ENCODE data around the gene CREBRF. TPM values are rescaled to one million over a fixed set of nuclear protein-coding genes. Genes with fewer than 3 reads are reported as not detected.
"Not testable (repeated sequence)": the region's sequence is repeated elsewhere in the genome, so short reads cannot be mapped to it uniquely, and the experiment has no call there.

CREBRF gene
- total and polyA plus RNA-seq, 4 experiments from 2014 or later, result 54.8 to 102 (median 97.3) TPM

DNA sequence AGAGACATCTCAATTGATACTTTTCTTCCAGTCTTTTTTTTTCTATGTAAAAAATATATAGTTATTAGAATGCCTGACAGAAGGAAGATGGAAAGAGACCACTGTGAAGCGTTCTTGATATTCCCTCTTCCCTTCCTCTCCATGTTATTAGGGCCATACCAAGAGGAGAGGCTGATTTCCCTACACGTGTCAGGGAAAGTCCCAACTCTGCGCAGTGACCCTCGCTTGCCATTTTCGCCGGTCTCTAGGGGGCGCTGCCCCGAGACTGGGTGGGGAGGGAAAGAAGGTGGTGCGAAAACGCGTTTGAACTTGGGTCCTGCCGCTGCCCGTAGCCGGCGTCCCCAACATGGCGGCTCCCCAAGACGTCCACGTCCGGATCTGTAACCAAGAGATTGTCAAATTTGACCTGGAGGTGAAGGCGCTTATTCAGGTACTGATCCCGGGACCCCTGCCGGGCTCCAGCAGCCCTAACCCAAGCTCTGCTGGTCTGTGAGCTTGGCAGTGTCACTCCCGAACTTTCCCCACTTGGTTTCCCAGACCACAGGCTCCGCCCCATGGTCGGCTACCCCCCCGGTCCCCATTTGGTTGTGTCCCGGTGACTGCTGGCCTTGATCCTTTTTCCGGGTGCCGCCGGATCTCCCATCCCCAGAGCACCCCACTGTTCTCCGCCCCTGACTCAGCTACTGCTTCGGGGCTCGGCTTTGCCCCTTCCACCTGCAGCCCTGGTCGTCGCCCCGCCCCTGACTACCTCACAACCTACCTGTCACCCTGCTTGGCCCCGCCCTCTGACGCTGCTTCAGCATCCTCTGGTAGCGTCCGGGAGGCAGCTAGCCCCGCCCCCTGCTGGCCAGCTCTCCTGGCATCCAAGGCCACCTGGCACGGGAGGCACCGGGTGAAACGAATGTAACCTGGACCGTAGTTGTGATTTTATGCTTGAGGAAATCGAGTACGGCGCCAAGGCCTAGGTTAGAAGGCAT, 88.3 kb downstream of the CREBRF start, which contains the start of gene BNIP1:
BNIP1 (plus strand) TSS at position 332 of the 977 bp plus-strand sequence; CDS start at position 347, 15 bp downstream.
- Histone ChIP-seq H3K9me3 (ENCODE audit: control insufficient read depth in 1 of 2, low read length in 2 of 2) (no peaks in the 10 kb centered on the region), H3K36me3 (ENCODE audit: insufficient read depth, low read length) (peaks cover 7% of the 10 kb centered on the region), H3K4me3 (ENCODE audit: low read length in 2 of 2) (peak within 1 kb of the TSS; percentile 80 to 100), H3K27ac (ENCODE audit: low read depth, low read length) (peak within 1 kb of the TSS; percentile 94), H3K27me3 (ENCODE audit: insufficient read depth, low read length) (no peaks in the 10 kb centered on the region), H3K4me1 (ENCODE audit: insufficient read depth, low read length) (peaks cover 9% of the 10 kb centered on the region)
- POLR2A ChIA-PET (ENCODE audit: partially characterized antibody), result interaction anchor here (0.6 to 2.4 kb wide), 13 partner anchors 9 to 1756 kb away, joined by 3 to 28 read pairs (median 4); partner anchors contain the start of genes ATP6V0E1, DUSP1 and RPL26L1
- H3K36me3 Mint-ChIP-seq, result peaks cover 15 to 34% of the 10 kb centered on the region in 2 donors
- H3K4me3 Mint-ChIP-seq, result peak within 1 kb of the TSS; percentile 97 to 99 (median 98)
- DNase-seq, result peak; percentile 95 to 98 (median 95)
- no peaks in the 10 kb centered on the region for H3K27me3 Mint-ChIP-seq
- CTCF ChIA-PET (ENCODE audit: partially characterized antibody), result interaction anchor here (0.8 to 3.3 kb wide), 17 partner anchors 9 to 428 kb away, joined by 3 to 29 read pairs (median 4); partner anchors contain the start of genes ATP6V0E1 and RPL26L1
- peaks cover 8 to 19% (median 11%) of the 10 kb centered on the region in 4 donors for H3K4me1 Mint-ChIP-seq
- H3K9me3 Mint-ChIP-seq, result peaks cover 0 to 4% (median 0%) of the 10 kb centered on the region in 8 donors
- peak within 1 kb of the TSS; percentile 99 to 100 (median 99) for H3K27ac Mint-ChIP-seq
- intact Hi-C loops (cut with micrococcal nuclease), result loop anchor here (1.0 to 10.0 kb wide), 6 partner anchors 87 to 432 kb away; partner anchors contain the start of genes DUSP1 and RPL26L1

GRCh38 chr5:173148354-173148753, 92.2 kb downstream of the CREBRF start:
- intact Hi-C loops (cut with micrococcal nuclease), result loop anchor here (10.0 kb wide), 1 partner anchor 374 kb away; the partner anchor contains the start of gene DUSP1
- Histone ChIP-seq H3K27me3 (ENCODE audit: insufficient read depth, low read length) (no peaks in the 10 kb centered on the region), H3K4me3 (ENCODE audit: low read length in 2 of 2) (no peak overlapping the region), H3K9me3 (ENCODE audit: control insufficient read depth in 1 of 2, low read length in 2 of 2) (no peaks in the 10 kb centered on the region), H3K36me3 (ENCODE audit: insufficient read depth, low read length) (peaks cover 12% of the 10 kb centered on the region), H3K4me1 (ENCODE audit: insufficient read depth, low read length) (peaks cover 9% of the 10 kb centered on the region), H3K27ac (ENCODE audit: low read depth, low read length) (no peak overlapping the region)
- H3K27me3 Mint-ChIP-seq, result no peaks in the 10 kb centered on the region
- ChIA-PET POLR2A (ENCODE audit: partially characterized antibody) (no interaction called here), CTCF (ENCODE audit: partially characterized antibody) (interaction anchor here (0.6 to 2.8 kb wide), 2 partner anchors 165 to 443 kb away, joined by 4 to 18 read pairs; partner anchors contain the start of gene ATP6V0E1)
- peaks cover 32 to 53% of the 10 kb centered on the region in 2 donors for H3K36me3 Mint-ChIP-seq
- peaks cover 8 to 19% (median 10%) of the 10 kb centered on the region in 4 donors for H3K4me1 Mint-ChIP-seq
- no peak for DNase-seq
- no peak overlapping the region for H3K4me3 Mint-ChIP-seq
- H3K27ac Mint-ChIP-seq, result no peak overlapping the region
- peaks cover 0 to 4% (median 0%) of the 10 kb centered on the region in 8 donors for H3K9me3 Mint-ChIP-seq

- Mint-ChIP-seq H3K9me3 (no peaks in the 10 kb centered on the region), H3K4me1 (peaks cover 0 to 2% (median 0%) of the 10 kb centered on the region in 4 donors), H3K36me3 (peaks cover 47 to 58% of the 10 kb centered on the region in 2 donors), H3K27me3 (no peaks in the 10 kb centered on the region), H3K4me3 (no peak overlapping the region), H3K27ac (no peak overlapping the region)
- Histone ChIP-seq H3K4me1 (ENCODE audit: insufficient read depth, low read length) (no peaks in the 10 kb centered on the region), H3K36me3 (ENCODE audit: insufficient read depth, low read length) (peaks cover 28% of the 10 kb centered on the region), H3K27me3 (ENCODE audit: insufficient read depth, low read length) (no peaks in the 10 kb centered on the region), H3K27ac (ENCODE audit: low read depth, low read length) (no peak overlapping the region), H3K9me3 (ENCODE audit: control insufficient read depth in 1 of 2, low read length in 2 of 2) (no peaks in the 10 kb centered on the region), H3K4me3 (ENCODE audit: low read length in 2 of 2) (no peak overlapping the region)
- intact Hi-C loops (cut with micrococcal nuclease), result no loop called here
- DNase-seq, result no peak
- ChIA-PET POLR2A (ENCODE audit: partially characterized antibody) (interaction anchor here (1.2 to 1.3 kb wide), 2 partner anchors 8 to 95 kb away, joined by 3 read pairs; partner anchors contain the start of gene BNIP1), CTCF (ENCODE audit: partially characterized antibody) (interaction anchor here (0.8 kb wide), 1 partner anchor 169 kb away, joined by 3 read pairs; no protein-coding TSS in a partner anchor)
These were observed 96.4 kb downstream of the CREBRF start for GRCh38 chr5:173152547-173152946.

DNA sequence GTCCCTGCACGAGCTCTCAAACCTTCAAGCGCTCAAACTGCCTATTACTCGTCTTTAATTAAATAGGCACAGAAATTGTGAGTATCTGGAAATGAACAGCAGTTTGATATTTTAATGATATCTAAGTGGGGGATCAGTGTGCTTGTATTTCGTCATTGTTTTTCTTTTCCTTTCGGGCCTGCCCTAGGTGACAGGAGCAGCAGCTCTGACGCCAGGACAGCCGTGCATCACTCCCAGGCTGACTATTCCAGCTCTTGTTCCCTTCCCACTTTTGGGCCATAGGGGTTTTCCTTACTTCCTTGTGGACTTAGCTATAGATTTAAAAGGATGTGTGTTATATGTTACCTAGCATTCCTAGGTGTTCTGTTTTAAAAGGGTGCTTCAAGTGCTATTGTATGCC, 97.7 kb downstream of the CREBRF start:
- Mint-ChIP-seq H3K36me3 (peaks cover 53 to 61% of the 10 kb centered on the region in 2 donors), H3K9me3 (no peaks in the 10 kb centered on the region), H3K27ac (peak overlapping the region in 1 of 7 donors; percentile 53), H3K4me1 (no peaks in the 10 kb centered on the region), H3K27me3 (no peaks in the 10 kb centered on the region), H3K4me3 (no peak overlapping the region)
- Histone ChIP-seq H3K9me3 (ENCODE audit: control insufficient read depth in 1 of 2, low read length in 2 of 2) (no peaks in the 10 kb centered on the region), H3K4me1 (ENCODE audit: insufficient read depth, low read length) (no peaks in the 10 kb centered on the region), H3K27ac (ENCODE audit: low read depth, low read length) (no peak overlapping the region), H3K27me3 (ENCODE audit: insufficient read depth, low read length) (no peaks in the 10 kb centered on the region), H3K36me3 (ENCODE audit: insufficient read depth, low read length) (peaks cover 30% of the 10 kb centered on the region), H3K4me3 (ENCODE audit: low read length in 2 of 2) (no peak overlapping the region)
- POLR2A ChIA-PET (ENCODE audit: partially characterized antibody), result interaction anchor here (0.6 to 1.3 kb wide), 2 partner anchors 9 to 128 kb away, joined by 3 to 4 read pairs; partner anchors contain the start of gene BNIP1
- CTCF ChIA-PET (ENCODE audit: partially characterized antibody), result interaction anchor here (1.3 kb wide), 1 partner anchor 9 kb away, joined by 6 read pairs; the partner anchor contains the start of gene BNIP1
- no peak for DNase-seq
- intact Hi-C loops (cut with micrococcal nuclease), result no loop called here

DNA sequence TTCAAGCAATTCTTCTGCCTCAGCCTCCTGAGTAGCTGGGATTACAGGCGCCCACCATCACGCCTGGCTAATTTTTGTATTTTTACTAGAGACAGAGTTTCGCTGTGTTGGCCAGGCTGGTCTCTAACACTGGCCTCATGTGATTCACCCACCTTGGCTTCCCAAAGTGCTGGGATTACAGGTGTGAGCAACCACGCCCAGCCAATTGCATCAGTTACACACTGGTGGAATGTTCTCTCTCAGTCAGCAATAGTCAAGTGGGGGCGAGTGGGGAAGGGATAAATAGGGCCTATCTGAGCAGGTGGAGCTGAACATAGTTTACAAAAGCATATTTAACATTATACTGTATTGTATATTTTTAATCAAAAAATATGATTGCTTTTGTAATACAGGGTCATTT, 98.5 kb downstream of the CREBRF start:
- H3K27me3 Mint-ChIP-seq; H3K27me3 ChIP-seq (ENCODE audit: insufficient read depth, low read length); POLR2A ChIA-PET (ENCODE audit: partially characterized antibody); H3K4me1 ChIP-seq (ENCODE audit: insufficient read depth, low read length); CTCF ChIA-PET (ENCODE audit: partially characterized antibody); H3K4me3 ChIP-seq (ENCODE audit: low read length in 2 of 2); H3K27ac ChIP-seq (ENCODE audit: low read depth, low read length); intact Hi-C loops (cut with micrococcal nuclease); DNase-seq; H3K4me3 Mint-ChIP-seq; H3K4me1 Mint-ChIP-seq; H3K9me3 ChIP-seq (ENCODE audit: control insufficient read depth in 1 of 2, low read length in 2 of 2); H3K9me3 Mint-ChIP-seq: not testable (repeated sequence)
- Mint-ChIP-seq H3K36me3 (peaks cover 49 to 59% of the 10 kb centered on the region in 2 donors), H3K27ac (peak overlapping the region in 1 of 7 donors; percentile 5)
- H3K36me3 ChIP-seq (ENCODE audit: insufficient read depth, low read length), result peaks cover 32% of the 10 kb centered on the region

- no peak for DNase-seq
- H3K36me3 Mint-ChIP-seq, result peaks cover 46 to 62% of the 10 kb centered on the region in 2 donors
- H3K4me1 Mint-ChIP-seq, result no peaks in the 10 kb centered on the region
- ChIA-PET CTCF (ENCODE audit: partially characterized antibody) (interaction anchor here (1.2 kb wide), 1 partner anchor 11 kb away, joined by 4 read pairs; no protein-coding TSS in a partner anchor), POLR2A (ENCODE audit: partially characterized antibody) (no interaction called here)
- H3K4me3 Mint-ChIP-seq, result no peak overlapping the region
- H3K4me3 ChIP-seq (ENCODE audit: low read length in 2 of 2), result no peak overlapping the region
- no peaks in the 10 kb centered on the region for H3K9me3 ChIP-seq (ENCODE audit: control insufficient read depth in 1 of 2, low read length in 2 of 2)
- H3K36me3 ChIP-seq (ENCODE audit: insufficient read depth, low read length), result peaks cover 41% of the 10 kb centered on the region
- H3K27me3 Mint-ChIP-seq, result no peaks in the 10 kb centered on the region
- H3K4me1 ChIP-seq (ENCODE audit: insufficient read depth, low read length), result no peaks in the 10 kb centered on the region
- no peak overlapping the region for H3K27ac ChIP-seq (ENCODE audit: low read depth, low read length)
- H3K27ac Mint-ChIP-seq, result no peak overlapping the region
- intact Hi-C loops (cut with micrococcal nuclease), result no loop called here
- H3K9me3 Mint-ChIP-seq, result no peaks in the 10 kb centered on the region
- H3K27me3 ChIP-seq (ENCODE audit: insufficient read depth, low read length), result no peaks in the 10 kb centered on the region
These were observed 99.8 kb downstream of the CREBRF start for GRCh38 chr5:173155912-173156311.
